ENCODE data around the gene MYBL2.

DNA sequence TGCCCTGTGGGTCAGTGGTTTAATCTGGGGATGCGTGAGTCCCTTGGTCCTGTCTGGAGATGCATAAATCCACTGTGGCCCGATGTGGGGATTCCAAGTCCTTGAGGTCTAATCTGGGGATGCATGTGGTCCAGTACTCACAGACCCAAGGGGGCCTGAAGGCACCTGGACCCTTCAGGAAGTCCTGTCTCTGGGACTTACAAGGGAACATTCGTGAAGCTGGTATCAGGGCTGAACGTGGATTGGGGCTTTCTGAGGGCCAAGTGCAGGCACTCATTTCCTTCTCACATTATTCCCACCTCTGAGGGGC lies 85.1 kb downstream of the MYBL2 start:
- TF ChIP-seq, protein P1, sequence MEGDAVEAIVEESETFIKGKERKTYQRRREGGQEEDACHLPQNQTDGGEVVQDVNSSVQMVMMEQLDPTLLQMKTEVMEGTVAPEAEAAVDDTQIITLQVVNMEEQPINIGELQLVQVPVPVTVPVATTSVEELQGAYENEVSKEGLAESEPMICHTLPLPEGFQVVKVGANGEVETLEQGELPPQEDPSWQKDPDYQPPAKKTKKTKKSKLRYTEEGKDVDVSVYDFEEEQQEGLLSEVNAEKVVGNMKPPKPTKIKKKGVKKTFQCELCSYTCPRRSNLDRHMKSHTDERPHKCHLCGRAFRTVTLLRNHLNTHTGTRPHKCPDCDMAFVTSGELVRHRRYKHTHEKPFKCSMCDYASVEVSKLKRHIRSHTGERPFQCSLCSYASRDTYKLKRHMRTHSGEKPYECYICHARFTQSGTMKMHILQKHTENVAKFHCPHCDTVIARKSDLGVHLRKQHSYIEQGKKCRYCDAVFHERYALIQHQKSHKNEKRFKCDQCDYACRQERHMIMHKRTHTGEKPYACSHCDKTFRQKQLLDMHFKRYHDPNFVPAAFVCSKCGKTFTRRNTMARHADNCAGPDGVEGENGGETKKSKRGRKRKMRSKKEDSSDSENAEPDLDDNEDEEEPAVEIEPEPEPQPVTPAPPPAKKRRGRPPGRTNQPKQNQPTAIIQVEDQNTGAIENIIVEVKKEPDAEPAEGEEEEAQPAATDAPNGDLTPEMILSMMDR (conservative IDR thresholded peaks at IDR 0.05 in 1 of 2, IDR thresholded peaks at IDR 0.05 in 1 of 2; ENCODE audit: extremely low read depth in 1 of 2, insufficient read depth in 1 of 2, low read depth in 1 of 2, low read length in 2 of 2), result no peak
- TF ChIP-seq EZH2 (IDR thresholded peaks at IDR 0.05; ENCODE audit: borderline replicate concordance, low read length), result no peak

Measured in mammary epithelial cell (primary cell).